ENCODE results near the gene LGALS9B. TPM values are rescaled to one million over a fixed set of nuclear protein-coding genes. Genes with fewer than 3 reads are reported as not detected.

LGALS9B gene
- total RNA-seq (ENCODE audit: low replicate concordance), result not detected in 2 replicates

GRCh38 chr17:20467447-20467846, at the start of gene LGALS9B:
Gene LGALS9B, minus strand, starts transcription at chr17:20467539. Its CDS starts 69 bp downstream, at chr17:20467470.

Other genes starting within 250 kb of the LGALS9B start
- gene CDRT15L2, start 112.2 kb upstream of the LGALS9B start, total RNA-seq (ENCODE audit: low replicate concordance), result not detected in 2 replicates